ENCODE results near the gene PTPN1.
"Not testable (repeated sequence)": the region's sequence is repeated elsewhere in the genome, so short reads cannot be mapped to it uniquely, and the experiment has no call there.

Gene PTPN1

DNA sequence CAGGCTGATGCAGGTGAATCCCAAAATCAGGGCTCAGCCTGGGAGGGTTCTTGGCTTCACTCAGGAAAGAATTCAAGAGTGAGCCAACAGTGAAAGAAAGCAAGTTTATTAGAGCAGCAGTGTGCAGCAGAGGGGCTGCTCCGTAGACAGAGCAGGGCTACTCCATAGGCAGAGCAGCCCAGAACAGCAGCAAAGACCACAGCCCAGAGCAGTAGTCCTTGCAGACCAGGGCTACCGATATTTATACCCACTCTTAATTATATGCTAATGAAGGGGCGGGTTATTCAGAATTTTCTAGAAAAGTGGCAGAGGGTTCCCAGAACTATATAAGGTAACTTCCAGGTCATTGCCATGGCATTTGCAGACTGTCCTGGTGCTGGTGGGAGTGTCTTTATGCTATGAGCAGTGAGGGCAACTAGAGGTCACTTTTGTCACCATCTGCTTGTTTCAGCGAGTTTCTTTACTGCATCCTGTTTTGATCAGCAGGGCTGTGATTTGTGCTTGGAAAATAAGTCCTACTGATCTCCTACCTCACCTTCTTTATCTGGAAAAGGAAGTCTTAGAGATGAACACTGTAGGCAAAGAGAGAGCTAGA, 39.8 kb upstream of the PTPN1 start:
- DNase-seq: peak; percentile 48
- Histone ChIP-seq H3K4me3 (ENCODE audit: low read depth, low read length) (no peak overlapping the region), H3K27ac (no peak overlapping the region), H3K36me3 (replicated peaks) (no peaks in the 10 kb centered on the region), H3K27me3 (replicated peaks) (no peaks in the 10 kb centered on the region)
- in situ Hi-C loops (cut with HindIII; ENCODE audit: low pct_ligation_motif_present, low sequenced_read_pairs): no loop called here
- TF ChIP-seq CTCF (IDR thresholded peaks at IDR 0.05; ENCODE audit: low read depth, low read length, missing control alignments): no peak

DNA sequence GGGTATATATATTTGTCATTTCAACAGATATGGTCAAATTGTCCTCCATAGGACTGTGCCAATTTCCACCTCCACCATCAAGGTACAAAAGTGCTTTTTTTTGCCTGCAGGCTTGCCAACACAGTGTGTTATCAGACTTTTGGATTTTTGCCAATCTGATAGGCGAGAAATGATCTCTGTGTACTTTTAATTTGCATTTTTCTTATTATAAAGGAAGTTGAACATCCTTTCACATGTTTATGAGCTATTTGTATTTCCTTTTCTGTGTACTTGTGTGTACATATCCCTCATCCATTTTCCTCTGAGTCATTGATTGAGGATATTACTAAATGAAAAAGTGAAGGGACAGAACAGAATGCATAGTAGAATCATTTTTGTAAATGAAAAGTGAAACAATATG, 39.0 kb upstream of the PTPN1 start:
- Histone ChIP-seq H3K36me3 (replicated peaks) (no peaks in the 10 kb centered on the region), H3K27me3 (replicated peaks) (no peaks in the 10 kb centered on the region), H3K27ac (no peak overlapping the region), H3K4me3 (ENCODE audit: low read depth, low read length) (no peak overlapping the region)
- no peak for TF ChIP-seq CTCF (IDR thresholded peaks at IDR 0.05; ENCODE audit: low read depth, low read length, missing control alignments)
- in situ Hi-C loops (cut with HindIII; ENCODE audit: low pct_ligation_motif_present, low sequenced_read_pairs): no loop called here
- DNase-seq: no peak

DNA sequence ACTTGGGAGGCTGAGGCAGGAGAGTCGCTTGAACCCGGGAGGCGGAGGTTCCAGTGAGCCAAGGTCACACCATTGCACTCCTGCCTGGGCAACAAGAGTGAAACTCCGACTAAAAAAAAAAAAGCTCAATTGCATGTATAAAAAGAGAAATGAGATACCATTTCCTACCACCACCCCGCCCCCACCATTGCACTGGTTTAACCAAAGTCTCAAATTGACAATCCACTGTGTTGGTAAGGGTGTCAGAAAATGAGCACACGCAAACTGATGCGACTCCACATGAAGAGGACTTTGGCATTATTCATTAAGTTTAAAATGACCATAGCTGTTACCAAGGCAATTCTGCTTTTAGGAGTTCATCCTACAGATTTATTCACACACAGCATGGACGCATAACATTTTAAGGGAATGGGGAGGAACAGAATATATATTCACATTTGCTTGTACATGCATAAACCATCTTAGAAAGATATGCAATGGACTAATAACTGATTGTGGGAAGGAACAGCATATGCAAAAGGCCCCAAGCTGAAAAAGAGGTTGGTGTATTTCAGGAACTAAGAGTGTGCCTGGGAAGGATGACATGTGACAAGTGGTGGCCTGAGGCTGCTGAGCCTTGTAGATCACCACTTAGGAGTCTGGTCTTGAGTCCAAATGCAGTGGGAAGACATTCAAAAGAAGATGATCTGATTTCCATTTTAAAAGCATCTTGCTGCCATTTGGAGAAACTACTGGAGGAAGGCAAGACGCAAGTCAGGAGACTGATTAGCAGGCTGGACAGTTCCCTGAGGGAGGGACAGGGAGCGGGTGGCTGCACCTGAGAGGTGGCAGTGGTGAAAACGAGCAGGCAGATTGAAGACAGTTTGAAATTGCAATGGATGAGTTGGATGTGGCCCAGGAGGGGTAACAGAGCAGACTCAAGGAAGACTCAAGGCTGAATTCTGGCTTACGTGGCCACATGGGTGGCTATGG, 37.2 kb upstream of the PTPN1 start:
- in situ Hi-C loops (cut with HindIII; ENCODE audit: low pct_ligation_motif_present, low sequenced_read_pairs): no loop called here
- no peak for DNase-seq
- no peak overlapping the region for H3K27ac ChIP-seq
- H3K27me3 ChIP-seq (replicated peaks): no peaks in the 10 kb centered on the region
- TF ChIP-seq CTCF (IDR thresholded peaks at IDR 0.05; ENCODE audit: low read depth, low read length, missing control alignments): no peak
- H3K4me3 ChIP-seq (ENCODE audit: low read depth, low read length): no peak overlapping the region
- no peaks in the 10 kb centered on the region for H3K36me3 ChIP-seq (replicated peaks)

GRCh38 chr20:50474356-50474755, 35.8 kb upstream of the PTPN1 start:
- H3K27ac ChIP-seq; DNase-seq; H3K4me3 ChIP-seq (ENCODE audit: low read depth, low read length); H3K27me3 ChIP-seq (replicated peaks); in situ Hi-C loops (cut with HindIII; ENCODE audit: low pct_ligation_motif_present, low sequenced_read_pairs); H3K36me3 ChIP-seq (replicated peaks): not testable (repeated sequence)

DNA sequence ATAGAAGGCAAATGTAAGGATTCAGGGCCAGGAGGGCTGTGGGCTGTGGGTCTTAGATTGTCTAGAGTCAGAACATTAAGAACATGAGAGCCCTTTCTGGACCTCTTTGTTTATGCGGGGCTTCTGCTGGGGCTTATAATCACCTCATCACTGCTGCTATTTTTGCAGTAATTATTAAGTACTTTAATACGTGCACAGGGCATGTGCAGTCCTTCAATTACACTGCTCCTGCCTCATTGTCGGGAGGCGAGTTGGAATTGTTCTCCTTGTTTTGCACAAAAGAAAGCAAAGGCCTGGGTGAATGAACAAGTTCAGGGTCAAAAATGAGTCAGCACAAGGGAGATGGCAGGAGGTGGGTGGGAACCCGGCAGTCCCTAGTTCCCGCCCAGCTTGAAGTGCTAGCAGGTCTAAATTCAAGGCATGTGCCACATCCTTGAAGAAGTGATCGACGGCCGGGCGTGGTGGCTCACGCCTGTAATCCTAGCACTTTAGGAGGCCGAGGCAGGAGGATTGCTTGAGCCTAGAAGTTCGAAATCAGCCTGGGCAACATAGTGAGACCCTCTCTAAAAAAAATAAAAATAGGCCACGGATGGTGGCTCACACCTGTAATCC, 34.4 kb upstream of the PTPN1 start:
- no peak overlapping the region for H3K4me3 ChIP-seq (ENCODE audit: low read depth, low read length)
- DNase-seq: peak; percentile 43

More for the DNA sequence above, 34.4 kb upstream of the PTPN1 start:
- TF ChIP-seq CTCF (IDR thresholded peaks at IDR 0.05; ENCODE audit: low read depth, low read length, missing control alignments): no peak
- in situ Hi-C loops (cut with HindIII; ENCODE audit: low pct_ligation_motif_present, low sequenced_read_pairs): no loop called here
- no peaks in the 10 kb centered on the region for H3K27me3 ChIP-seq (replicated peaks)
- no peaks in the 10 kb centered on the region for H3K36me3 ChIP-seq (replicated peaks)
- H3K27ac ChIP-seq: no peak overlapping the region

Measured in brain microvascular endothelial cell (primary cell).